T-helper 9 cell (primary cell): ENCODE results near the gene ARAP2.

ENCODE experiments used
- DNase-seq: peaks from one replicate; pipeline ENCODE4 v3.0.0-alpha.2; 2020

ARAP2 gene

DNA sequence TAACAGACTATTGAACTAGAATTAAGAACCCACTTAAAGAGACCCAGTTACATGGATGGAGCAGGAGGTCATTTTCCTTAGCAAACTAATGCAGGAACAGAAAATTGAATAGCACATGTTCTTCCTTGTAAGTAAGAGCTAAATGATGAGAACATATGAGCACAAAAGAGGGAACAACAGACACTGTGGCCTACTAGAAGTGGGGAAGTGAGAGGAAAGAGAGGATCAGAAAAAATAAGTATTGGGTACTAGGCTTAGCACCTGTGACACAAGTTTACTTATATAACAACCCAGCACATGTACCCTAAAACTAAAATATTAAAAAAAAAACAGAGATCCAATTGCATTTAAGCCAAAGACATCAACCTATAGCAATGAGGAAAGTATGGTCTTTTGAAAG is 26.2 kb downstream of the ARAP2 start:
- no peak for DNase-seq

DNA sequence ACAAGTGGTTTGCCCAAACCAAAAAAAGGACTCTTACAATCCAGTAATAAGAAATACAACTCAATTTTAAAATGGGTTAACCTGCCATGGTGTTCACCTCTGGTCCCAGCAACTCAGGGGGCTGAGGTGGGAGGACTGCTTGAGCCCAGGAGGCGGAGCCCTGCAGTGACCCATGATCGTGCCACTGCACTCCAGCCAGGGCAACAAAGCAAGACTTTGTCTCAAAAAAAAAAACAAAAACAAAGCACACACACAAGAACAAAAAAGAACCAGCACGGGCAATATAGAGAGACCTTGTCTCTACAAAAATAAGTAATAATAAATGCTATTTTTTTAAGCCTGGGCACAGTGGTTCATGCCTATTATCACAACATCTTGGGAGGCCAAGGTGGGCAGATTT is 28.7 kb downstream of the ARAP2 start:
- no peak for DNase-seq

DNA sequence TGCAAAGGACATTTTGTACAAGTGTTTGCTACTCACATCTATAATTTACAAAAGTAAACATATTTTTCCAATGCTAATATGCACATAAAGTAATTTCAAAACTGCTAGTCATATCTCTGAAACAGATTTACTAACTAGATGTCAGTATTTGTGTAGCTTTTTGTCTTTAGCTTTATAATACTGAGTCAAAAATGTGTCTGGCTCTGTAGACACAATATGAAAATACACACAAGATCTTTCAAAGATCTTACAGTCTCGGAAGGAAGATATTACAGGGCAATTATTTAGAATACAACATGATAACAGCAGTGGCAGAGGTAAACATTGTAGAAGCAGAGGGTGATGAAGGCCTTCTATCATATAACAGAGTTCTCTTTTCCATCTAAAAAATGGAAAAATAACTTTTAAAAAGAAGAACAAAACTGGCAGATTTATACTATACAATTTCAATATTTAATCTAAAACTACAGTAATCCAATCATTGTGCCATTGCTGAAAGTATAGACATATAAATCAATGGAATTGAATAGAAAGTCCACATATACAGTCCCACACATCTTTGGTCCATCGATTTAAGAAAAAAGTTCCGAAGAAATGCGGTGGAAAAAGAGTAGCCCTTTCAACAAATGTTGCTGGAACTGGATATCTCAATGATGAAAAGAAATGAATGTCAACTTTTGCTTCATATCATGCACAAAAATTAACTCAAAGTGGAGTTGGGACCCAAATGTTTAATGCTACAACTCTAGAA is 29.4 kb downstream of the ARAP2 start:
- DNase-seq: no peak

DNA sequence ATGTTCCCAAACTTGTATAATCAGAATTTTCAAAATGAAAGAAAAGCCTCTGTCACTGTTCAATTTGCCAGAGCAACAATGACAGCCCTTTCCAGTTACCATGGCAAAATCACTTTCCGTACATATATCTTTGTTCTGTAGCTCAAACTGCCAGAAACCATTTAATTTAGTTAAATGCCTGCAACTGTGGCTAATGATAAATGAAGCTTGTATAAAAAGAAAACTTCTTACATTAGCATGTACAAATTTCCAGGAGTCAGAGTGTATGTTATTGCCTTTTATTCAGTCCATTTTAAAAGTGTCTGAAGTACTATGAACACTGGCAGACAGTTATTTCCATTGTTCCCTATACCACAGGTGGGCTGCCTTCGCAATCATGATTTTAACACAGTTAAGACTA is 30.3 kb downstream of the ARAP2 start:
- no peak for DNase-seq

DNA sequence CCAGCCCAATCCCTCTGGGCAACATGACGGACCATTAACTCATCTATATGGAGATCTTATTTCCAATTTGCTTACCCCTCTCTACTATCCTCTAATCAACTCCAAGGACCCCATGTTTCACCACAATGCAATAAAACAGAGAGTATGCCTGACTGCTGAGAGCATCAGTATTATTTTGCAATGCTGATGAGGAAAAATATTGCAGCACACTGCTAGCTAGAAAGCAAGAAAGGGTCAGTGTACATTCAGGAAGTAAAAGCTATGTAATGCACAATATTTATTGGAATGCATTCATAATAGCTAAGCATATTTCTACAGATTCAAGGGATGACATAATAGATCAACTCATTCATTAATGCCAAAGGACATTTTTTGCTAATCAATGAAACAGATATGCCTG is 33.2 kb downstream of the ARAP2 start:
- DNase-seq: no peak

DNA sequence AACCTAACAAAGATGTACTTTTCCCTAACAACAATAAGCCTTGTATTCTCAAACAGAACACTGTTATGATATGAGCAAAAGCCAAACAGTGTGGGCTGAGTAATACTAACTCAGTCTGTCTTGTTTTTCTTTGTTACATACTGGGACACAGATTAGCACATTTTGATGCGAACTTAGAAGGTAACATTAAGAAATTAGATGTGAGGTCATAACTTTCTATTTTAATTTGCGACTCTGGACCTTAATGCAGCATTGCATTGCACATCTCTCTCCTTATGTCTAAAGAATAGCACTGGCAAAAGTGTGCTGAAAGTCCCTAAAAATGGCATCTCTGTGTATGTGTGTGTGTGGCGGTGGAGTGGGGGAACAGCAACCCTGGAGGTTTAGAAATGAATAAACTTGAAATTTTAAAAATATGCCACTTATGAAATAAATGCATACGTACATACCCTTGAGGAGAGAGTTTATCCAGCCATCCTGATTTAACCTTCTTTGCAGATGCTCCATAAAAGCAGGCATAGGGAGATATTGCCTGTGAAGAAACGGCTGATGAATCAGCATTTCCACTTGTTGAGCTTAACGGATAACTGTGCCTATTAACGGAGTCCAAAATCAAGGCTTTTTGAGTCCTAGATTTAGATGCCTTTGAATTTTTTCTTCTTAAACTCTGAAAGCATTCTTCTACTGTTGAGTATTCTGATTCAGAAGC is 34.2 kb downstream of the ARAP2 start:
- no peak for DNase-seq

DNA sequence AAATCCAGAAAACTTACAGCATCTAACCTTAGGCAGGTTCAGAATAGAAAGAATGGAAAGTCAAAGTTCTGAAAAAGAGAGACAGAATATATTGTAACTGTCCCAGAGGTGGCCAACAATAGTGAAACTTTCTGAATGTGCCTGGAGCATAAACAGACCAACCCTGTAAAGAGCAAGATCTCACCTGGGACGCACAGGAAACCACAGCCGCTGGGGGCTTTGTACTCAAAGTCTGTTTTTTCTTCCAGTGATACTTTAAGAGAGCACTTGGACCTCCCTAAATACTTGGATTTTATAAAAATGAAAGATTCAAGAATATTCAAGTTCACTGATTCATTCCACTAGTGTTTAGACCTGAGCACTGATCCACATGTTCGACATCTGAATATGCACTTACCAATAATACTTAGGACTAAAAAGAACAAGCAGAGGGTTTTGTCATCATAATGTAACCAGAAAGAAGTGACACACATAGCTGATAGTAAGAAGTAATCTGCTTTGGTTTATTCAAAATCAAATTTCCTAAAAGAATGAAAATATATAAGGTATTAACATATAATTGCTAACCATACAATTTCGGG is 35.3 kb downstream of the ARAP2 start:
- no peak for DNase-seq

DNA sequence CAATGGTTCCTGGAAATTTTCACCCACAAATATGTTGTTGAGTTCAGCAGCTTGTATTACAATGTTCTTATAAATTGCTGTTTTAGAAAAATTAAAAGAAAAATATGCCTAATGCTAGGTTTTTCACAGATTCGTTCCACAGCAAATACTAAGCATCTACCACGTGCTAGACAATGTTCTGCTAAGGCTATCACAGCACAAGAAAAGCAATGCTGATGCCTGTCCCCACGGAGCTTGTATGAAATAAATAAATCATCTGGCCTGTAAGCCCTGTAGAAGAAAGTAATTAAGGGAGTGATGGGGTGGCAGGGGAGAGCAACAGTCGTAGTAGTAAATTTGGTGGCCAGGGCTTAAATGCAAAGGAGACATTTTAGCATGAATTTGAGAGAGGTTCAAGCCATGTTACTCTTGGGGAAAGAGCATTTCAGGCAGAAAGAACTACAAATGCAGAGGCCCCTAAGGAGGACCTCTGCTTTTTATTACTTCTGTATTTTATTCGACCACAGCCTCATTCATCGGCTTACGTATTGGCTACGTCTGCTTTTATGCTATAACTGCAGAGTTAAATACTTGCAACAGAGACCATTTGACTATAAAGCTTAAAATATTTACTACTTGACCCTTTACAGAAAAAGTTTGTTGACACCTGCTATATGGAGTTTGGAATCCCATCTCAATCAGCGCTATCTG is 36.3 kb downstream of the ARAP2 start:
- DNase-seq: no peak

DNA sequence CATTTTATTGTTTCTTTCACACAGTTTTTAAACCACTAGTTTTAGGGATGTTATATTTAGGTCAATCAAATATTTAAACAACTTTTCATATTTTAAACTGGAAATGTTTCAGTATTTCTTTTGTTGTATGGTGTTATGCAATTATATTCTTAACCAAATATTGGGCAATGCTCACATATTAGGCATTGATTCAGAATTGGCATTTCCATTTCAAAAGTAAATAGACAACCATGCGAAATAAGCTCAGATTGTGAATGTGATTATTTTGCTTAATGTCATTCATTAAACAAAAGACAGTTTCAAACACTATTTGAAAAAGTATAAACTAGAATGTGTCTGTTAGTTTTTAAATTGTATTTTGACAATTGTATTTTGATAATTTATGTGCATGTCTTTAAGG is 36.9 kb downstream of the ARAP2 start:
- no peak for DNase-seq

DNA sequence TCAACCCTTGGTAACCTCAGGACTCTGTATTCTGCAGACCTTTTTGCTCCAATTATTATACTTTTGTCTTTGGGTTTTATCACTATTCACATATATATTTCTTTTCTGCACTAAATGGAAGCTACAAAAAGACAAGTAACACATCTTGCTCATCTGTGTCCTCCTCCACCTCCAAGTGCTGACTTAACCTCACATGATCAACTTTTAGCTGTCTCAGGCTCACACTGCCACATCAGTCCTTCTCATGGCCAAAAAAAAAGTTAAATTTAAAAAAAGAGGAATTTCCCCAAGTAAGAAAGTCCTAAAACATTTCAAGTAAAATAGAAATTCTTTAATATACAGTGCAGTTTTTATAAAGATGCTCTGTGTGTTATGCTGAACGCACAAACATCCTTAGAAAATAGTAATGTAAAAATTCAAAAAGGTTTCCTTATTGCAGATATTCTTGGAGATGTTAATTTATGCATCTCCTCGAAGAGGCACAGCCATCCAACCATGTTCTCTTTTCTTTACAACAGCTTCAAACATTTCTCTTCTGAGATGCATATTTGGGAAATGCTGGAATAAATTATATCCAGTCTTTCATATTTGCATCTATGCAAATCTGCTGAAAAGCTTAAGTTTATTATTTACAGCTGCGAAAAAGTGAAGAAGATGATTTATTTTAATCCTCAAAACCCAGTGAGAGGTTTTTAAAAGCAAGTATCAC is 37.6 kb downstream of the ARAP2 start:
- DNase-seq: no peak

DNA sequence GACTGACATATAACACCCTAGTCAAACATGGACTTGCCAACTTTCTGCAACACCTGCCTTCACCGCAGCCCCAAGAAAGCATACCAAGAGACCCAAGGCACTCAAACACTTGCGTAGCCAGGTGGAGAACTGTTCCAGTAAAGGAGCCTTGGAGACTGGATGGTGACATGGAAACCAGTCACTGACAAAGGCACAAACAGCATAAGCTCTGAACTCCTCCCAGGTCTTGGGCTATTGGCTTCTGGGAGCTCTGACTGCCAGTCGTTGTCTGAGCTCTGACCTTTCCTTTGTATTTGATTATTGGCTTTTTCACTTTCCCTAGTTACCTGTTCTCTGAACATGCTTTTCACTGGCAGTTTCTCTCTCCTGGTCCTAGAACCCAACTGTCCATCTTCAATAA is 38.3 kb downstream of the ARAP2 start:
- no peak for DNase-seq

DNA sequence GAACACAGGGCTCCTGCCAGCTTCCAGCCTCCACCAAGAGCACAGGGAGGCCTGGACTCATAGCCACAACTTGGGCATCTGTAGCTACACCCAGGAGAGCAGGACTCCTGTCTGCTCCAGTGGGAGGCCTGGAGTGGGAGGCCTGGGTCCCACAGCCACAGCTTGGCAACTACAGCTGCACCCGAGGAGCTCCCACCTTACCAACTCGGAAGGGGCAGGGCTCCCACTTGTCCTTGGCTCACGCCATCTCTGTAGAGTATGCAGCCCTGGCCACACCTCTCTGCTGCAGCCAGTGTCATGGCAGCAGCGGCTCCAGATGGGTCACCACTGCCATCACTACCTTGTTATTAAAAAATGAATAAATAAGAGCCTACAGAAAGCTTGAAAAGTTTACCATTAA is 45.5 kb downstream of the ARAP2 start:
- no peak for DNase-seq

DNA sequence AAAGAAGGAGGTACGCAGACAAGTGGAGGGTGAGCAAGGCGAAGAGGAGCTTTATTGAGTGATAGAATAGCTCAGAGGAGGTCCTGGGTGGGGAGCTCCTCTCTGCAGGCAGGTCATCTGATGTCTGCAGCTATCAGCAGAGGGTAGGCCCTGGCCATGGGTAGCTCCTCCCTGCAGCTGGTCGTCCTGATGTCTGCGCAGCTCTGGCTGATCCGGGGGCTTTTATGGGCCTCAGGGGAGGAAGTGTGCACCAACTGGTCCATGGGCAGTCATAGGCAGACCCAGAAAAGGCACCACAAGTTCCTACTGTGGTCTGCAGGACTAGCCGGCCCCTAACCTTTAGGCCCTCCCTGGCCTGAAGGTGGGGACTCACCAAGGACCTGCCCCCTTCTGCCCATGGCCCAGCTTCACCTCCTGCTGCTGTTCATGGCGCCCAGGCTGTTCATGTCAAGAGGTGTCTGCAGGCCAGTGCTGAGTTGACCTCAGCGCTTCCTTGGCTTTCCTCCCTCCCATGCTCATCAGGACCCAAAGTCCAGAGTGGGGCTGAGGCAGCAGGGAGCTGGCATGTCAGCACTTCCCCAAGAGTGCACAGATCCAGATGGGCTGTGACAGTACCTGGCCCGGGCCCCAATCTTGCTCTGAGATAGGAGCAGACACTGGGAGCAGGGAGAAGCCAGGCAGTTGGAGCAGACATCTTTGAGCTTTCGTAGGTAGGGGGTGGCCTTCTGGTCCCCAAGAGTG is 46.1 kb downstream of the ARAP2 start:
- no peak for DNase-seq

DNA sequence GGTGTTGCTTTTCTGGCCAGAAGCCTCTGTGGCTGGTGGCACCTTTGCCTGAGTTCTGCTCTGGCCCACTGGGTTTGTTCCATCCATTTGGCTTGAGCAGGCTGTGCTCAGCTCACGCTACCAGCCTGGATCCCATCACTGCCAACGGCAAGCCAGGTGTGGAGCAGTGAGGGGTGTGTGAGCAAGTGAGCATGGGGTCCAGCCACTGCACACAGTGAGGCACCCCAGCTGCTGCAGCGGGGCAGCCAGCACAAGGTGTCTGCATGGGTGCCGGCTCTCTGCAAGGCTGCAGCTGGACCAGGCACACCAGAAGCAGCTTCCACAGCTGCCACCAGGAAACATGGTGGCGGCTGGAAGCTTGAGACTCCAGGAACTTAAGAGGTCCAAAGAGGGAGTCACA is 46.8 kb downstream of the ARAP2 start:
- DNase-seq: no peak

DNA sequence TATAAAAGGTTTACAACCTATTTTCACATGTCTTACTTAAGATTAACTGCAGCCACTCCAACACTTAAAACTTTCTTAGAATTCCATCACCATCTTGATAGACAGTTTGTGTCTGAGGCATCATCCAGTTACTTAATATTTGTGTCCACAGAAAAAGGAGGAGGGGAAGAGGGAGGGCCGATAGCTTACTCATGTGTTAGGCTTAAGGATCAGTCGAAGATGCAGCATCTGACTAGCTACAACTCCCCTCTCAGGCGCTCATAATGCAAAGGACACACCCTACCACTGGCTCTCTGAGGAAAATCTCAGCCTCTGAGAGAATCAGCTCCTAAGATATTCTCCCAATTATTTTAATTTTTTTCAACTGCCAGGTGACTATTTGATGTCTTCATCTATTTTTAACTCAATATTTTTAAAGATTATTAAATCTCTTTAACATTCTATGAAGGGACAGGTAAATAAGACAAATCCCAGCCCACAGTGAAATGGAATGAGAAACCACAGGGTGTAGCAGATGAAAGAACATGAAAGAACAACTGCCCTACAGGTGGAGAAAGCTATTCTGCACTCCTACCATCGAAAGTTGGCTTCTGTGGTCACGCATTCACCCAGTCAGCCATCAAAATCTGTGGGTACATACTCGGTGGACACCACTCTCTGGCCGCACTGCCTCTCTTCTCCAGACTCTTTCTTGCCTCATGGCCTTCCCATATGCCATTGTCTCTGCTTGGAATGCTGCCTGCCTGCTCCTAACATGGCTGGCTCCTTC is 48.0 kb downstream of the ARAP2 start:
- DNase-seq: no peak

DNA sequence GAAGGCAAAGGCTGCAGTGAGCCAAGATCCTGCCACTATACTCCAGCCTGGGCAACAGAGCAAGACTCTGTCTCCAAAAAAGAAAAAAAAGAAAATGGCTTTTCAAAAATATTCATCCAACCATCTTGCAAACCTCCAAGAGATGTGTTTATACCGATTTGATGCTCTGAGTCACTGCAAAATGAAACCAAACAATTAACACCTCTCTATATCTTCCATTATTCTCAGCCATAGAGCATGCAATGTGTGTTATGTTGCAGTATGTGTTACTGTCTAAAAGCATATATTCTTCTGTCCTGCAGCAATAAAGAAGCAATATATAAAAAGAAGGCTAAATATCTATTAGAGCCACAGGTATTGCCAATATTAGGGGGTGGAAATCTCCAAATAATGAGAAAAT is 51.4 kb downstream of the ARAP2 start:
- no peak for DNase-seq

DNA sequence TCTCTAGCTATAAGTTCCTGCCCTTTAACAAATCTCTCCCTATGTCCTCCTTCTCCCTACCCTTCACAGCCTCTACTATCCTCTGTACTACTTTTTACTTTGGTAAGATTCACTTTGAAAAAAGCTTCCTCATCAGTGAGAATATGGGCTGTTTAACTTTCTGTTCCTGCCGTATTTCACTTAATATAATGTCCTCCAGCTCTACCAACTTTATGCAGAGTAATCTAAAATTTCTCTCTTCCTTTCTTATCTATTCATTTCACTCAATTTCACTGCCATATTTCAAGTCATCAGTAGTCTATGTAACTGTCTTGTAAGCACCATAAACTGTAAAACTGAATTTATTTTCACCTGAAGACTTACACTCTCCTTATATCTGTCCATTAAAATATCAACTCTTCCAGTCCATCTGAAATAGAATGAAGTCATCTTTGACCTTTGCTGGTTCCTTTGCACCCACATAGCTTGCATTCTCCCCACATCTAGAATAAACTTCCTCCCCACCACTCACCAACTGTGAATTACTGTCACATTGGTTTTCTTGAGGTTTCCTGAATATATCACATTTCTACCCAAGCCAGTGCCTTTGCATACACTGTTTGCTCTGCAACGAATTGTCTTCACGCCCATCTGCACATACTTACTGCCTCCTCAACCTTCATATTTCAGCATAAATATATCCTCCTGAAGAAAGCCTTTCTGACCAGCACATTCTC is 54.6 kb downstream of the ARAP2 start:
- DNase-seq: no peak

DNA sequence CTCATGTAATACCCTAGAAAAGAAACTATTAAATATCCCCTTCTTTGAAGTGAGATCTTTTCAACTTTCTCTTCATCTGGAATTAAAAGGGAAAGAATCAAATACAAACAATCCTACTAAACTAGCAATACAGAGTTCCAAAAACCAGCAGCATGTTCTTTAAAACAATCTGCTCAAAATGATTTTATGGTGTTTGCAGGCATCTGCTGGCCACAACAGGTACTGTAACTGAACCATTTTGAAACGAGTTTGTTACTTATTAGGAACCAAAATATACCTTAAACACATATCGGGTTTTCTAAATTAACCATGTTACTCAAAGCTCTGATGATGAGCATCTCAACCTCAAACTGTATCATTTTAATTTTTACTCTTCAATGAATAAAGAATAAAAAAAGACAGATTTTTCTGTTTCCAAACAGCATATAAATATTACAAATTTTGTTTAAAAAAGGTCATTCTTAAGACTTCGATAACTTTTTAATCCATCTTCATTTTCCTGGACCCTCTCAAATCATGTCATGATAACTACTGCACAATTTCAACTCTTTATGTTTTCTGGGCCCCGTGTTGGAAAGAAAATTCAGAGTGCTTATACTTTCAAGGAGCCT is 56.5 kb downstream of the ARAP2 start:
- DNase-seq: no peak

DNA sequence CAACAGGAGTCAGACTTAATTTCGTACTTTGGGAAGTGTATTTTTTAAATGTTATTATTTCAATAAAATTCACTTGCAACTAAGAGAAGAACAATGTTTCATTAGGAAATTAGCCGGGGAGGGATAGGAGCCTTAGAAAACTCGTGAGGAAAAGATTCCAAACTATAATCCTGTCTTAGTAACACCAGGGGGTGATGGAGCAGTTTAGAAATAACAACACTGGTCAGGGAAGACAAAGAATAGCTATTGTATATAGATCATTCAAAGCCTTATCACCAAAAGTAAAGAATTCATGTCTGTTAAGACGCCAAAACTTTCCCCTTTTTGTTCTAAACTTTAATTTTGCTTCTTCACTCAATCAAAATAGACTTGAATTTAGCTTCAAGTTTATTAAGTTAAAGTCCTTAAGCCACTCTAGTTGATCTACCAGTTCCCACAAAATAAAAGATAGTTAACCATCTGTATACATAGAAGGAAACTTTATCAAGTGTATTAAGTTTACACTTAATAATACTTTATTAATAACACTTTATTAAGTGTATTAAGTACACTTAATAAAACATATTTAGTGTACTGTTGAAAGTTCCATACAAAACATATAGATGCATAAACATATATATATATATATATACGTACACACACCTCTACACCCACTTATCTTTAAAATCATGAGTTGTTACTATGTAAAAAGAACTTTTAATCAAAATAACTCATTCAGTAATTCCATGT is 60.5 kb downstream of the ARAP2 start:
- no peak for DNase-seq

DNA sequence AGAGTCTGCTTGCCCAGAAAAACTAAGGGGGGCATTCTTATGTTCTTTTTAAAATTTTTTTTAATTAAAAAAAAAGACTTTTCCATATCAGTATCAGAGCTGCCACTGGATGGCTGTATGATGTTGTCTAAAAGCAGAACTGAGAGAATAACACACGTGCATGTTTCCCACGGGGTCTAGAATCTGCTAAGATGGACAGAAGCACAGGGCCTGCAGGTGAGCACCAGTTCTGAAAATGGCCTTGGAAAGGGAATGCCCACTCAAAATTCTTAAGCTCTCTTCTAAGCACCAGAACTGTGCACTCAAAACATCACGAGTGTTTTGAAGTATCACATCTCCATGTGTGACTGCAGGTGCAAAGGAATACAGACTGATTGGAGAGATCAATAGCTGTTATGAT is 61.1 kb downstream of the ARAP2 start:
- DNase-seq: no peak
